NCI-H524 treated with DMSO at 0.1 percent for 48 hours (cell line): ENCODE results near the gene DNAAF5.

ENCODE experiments used
- DNase-seq: peaks from one replicate; lab custom pipeline; 2025; lab: John Stamatoyannopoulos, UW

The DNAAF5 gene

DNA sequence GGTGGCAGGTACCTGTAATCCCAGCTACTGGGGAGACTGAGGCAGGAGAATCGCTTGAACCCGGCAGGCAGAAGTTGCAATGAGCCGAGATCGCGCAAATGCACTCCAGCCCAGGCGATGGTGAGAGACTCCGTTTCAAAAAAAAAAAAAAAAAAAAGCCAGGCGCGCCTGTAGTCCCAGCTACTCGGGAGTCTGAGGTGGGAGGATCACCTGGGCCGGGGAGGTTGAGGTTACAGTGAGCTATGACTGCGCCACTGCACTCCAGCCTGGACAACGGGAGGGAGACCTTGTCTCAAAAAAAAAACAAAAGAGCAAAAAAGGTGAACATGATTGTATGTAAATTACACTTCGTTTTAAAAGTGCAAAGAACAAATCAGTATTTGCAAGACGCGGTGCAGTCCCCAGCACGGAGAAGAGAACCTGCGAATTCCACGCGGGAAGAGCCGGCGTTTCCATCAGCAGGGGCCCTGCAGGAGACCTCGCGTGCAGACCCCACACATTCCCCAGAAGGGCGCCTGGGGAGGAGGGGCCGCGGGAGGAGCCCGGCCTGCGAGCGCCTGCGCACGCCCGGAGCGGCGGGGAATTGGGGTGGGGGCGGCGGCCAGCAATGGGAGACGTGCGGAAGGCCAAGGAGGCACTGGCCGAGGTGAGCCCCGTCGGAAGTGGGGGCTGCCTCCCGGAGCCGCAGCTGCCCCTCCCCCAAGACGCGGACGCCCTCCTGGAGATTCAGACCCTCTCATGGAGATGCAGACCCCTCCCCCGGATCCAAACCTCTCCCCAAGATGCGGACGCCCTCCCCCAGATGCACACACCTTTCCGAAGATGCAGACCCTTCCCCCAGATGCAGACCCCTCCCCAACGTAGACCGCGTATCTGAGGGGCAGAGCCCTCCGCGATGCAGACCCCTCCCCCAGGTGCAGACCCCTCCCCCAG is 89.1 kb downstream of the DNAAF5 start:
- no peak for DNase-seq

DNA sequence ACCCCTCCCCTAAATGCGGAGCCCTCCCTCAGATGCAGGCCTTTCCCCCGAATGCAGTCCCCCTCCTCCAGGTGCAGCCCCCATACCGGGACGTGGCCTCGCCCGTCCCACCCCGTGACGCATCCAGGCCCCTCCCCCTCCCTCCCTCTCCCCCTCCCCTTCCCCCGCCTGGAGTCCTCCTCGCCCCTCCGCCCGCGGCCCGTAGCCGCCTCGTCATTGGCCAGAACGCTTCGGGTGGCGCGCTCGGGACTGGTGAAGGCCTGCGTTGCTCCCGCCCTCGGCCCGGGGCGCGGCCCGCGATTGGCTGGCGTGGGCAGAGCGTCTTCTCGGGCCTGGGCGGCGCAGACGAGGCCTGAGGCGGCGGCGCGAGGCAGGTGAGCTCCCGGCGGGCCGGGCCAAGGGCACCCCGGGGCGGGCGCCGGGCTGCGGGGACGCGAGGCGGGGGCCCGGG is 89.8 kb downstream of the DNAAF5 start:
- DNase-seq, result peak; percentile 54

GRCh38 chr7:816751-817671 is 90.5 kb downstream of the DNAAF5 start:
- DNase-seq, result no peak

DNA sequence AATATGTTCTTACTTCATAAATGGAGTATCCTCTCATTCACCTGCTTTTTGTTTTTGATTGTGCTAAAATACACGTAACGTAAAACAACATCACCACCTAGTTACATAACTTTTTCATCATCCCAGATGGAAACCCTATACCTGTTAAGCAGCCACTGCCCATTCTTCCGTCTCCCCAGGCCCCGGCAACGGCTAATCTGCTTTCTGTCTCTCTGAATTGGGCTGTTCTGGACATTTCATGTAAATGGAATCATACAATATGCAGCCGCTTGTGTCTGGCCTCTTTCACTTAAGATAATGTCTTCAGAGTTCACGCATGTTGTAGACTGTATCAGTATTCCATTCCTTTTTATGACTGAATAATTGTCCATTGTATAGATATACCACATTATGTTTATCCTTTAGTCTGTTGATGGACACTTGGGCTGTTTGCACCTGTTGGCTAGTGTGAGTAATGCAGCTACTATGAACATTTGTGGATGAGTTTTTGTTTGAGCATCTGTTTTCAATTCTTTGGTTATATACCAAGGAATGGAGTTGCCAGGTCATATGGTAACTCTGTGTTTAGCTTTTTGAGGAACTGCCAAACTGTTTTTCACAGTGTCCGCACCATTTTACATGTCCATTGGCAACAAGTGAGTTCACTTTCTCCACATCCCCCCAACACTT is 91.7 kb downstream of the DNAAF5 start:
- DNase-seq, result no peak

GRCh38 chr7:820341-820740 is 93.8 kb downstream of the DNAAF5 start:
- DNase-seq, result no peak

DNA sequence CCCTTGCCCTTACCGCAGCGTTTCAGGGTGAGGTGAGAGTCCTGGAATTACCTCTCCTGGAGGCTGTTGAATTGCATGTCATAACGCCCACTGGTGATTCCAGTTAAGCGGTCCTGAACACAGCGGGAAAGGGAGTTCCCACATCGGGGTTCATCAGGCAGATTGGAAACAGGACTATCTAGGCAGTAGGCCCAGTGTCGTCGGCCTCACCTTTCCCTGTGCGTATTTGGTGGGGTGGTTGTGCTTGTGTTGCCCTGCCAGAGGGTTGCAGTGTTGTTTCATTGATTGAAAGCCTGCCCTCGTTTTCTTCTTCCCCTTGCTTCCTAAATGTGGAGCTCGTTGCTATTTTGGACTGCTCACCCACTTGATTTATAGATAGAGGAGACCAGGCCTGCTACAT is 95.2 kb downstream of the DNAAF5 start:
- no peak for DNase-seq

DNA sequence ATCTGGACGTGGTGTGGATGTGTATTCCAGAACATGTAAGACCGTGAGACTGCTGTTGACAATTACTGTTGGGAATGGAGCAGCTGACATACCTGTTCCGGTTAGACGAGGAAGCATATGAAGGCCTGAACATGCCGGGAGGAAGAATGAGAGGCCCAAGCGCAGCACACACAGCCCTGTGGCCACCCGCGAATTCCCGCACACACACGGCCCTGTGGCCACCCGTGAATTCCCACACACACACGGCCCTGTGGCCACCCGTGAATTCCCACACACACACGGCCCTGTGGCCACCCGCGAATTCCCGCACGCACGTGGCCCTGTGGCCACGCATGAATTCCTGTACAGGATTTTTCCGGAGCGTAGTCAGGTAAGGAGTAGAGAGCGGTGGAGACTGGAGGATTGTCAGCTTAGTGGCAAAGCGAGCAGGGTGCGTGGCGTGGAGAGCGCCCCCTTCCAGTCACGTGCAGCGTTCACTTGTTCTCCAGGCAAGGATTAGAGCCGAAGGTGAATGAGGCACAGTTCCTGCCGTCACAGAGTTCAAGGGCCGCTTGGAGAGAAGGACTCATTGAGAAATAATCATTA is 96.3 kb downstream of the DNAAF5 start:
- DNase-seq, result no peak

DNA sequence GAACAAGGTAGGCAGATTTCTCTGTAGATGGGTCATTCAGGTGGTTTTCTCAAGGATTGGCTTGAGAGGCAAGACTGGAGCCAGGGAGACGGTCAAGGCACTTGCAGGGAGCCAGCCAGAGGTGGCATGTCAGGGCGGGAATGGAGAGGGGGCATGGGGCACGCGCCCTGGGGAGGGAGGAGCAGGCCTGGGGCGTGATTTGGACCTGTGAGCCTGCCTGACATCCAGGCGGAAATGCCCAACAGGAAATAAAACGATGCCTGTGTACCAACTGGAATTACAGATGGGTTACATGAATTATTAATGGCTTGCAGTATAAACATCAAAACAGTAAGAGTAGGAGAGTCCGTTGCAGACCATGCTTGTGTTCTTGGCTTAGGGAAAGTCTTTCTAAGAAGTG is 97.2 kb downstream of the DNAAF5 start:
- DNase-seq, result no peak

- no peak for DNase-seq
Observed at GRCh38 chr7:824081-824480, 97.6 kb downstream of the DNAAF5 start.

DNA sequence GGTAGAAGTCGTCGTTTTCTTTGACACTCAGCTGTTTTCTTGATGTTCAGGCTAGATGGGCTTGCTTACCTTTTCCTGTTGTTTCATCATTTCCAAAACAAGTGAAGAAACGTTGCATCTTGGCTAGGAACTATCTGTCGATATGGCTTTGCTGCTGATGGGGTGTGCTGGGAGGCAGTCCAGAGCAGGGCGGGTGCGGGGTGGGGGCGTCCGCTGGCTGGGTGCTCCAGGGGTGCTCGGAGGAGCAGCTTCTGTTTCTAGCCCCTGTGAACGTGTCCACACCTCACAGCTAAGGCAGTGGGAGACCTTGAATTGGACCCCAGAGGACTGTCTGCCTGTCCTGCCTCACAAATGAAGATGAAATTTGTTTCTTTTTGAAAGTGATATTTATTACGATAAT is 98.2 kb downstream of the DNAAF5 start:
- DNase-seq, result no peak

DNA sequence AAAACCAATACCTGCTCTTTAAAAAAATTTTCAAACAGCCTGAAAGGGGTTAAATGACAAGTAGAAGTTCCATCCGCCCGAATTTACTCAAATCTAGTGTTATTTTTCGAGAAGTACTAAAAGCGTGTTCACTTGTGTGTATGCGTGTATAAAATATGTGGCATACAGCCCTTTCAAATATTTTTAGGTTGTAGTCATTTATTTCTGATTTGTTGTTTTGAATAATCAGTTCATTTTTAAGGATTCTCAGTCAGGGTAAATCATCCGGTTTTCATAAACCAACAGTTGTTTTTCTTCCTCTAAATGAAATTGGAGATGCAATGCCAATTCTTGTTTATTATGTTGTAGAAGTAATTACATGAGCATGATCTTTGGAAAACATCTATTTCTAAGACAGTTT is 98.9 kb downstream of the DNAAF5 start:
- DNase-seq, result no peak

- DNase-seq, result no peak
Observed at GRCh38 chr7:826230-826917, 99.9 kb downstream of the DNAAF5 start.

DNA sequence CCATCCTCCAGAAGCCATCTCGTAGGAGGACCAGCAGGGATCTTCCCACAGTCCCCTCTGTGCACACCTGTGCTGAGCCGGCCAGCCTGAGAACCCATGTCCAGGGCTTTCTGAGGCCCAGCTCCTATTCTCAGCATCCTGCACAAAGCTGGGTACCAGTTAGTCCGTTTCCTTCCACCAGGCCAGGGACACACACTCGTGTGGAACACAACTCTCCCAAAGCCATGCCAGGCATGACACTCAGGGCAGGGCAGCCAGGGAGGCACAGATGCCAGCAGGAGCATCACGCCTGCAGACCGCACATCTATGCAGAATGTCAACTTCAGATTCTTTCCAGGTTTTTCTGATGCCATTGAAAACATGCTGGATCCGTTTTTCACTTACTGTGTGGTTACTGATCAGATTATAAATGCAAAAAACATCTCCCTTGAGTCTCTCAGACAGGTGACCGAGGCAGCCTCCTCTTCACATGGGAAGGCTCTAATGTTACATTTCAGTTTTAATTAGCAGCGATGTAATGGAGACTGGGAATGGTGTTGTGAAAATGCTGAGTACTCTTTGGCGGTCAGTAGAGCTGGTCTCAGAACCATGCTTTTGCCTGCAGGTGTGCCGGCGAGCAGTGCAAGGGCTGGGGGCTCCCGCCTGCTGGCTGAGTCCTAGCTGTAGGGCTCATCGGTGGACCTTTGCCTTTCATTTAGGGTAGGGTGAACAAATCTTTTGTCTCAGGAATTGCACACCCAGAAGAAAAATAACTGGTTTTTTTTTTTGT is 102.5 kb downstream of the DNAAF5 start:
- no peak for DNase-seq

DNA sequence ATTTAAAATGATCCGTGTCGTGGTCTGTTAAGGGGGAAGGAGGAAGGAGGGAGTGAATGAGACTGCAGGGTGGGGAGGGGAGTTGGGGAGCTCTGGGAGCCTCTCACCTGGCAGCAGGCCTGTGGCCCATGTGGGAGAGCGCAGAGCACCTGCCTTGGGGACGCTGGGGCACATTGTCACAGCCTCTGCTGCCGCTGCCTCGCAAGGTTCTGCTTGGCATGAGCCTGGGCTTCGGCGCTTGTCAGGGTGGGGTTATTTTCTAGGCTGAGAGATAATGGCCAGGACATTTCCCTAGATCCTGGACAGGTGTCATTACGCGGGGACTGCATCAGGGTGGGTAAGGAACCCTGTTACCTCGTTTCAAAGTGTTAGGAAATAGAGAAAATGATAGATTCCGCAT is 103.6 kb downstream of the DNAAF5 start:
- no peak for DNase-seq

DNA sequence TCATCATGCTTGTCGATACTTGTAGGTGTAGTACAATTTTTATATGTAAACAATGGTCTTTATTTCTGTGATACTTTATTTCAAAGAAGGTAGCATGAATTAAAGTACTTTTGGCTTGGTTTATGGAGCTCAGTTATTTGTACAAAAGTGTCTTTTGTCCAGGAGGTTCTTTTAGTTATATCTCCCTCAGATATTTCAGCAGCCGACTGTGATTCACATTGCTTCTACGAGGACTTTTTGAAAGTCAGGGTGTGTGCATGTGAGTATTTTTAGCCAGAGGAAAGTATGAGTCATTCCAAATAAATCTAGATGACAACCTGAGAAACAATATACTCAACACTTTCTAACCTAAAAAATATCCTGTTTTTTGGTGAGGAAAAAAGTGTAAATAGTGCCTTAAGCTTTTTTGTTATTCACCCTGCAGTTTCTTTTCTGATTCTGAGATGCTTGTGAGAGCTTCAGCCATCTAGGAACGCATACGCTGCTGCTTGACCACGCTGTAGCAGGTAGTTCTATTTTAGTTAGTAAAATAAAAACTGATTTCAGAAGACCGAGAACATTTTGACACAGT is 105.2 kb downstream of the DNAAF5 start:
- no peak for DNase-seq

- DNase-seq, result no peak
Observed at GRCh38 chr7:832167-832967, 105.9 kb downstream of the DNAAF5 start, which contains the start of gene SUN1. SUN1 (plus strand) TSS chr7:832476; CDS start chr7:832525, 49 bp downstream.

- no peak for DNase-seq
Observed at GRCh38 chr7:832968-833424, 106.5 kb downstream of the DNAAF5 start.

- DNase-seq, result no peak
Observed at GRCh38 chr7:833601-834258, 107.2 kb downstream of the DNAAF5 start.

DNA sequence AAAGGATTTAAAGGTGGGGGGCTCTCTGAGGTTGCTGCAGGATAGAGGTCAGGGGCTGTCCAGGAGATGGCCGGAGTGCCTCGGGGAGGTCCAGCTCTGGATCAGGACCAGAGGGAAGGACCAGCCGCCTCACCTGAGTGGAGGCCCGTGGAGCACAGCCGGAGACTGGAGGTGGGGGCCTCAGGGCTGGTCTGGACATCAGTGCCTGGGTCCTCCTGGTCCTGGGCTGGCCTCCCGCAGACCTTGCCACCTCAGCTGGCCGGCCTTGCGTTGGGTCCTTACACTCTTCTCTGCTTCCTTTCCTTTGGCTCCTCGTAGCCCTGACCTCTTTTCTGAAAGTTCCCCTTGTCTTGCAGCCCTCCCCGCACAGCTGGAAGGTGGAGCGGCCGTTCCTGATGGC is 107.8 kb downstream of the DNAAF5 start:
- no peak for DNase-seq
